Spinal cord (tissue), 10 donors: Measurements from ENCODE around the gene UBAC2. TPM values are rescaled to one million over a fixed set of nuclear protein-coding genes. Genes with fewer than 3 reads are reported as not detected.

Source experiments
- DNase-seq, 6 donors: peaks; one replicate each; pipeline versions ENCODE4 v3.0.0 to v3.0.0-alpha.2; 2013 to 2015; ENCODE audit warnings: low spot score in 6 of 6, low read depth in 4 of 6
- H3K27ac ChIP-seq: one replicate; pipeline ENCODE4 v1.5.1; 2013; ENCODE audit warnings: low read depth, low read length, control low read depth
- H3K27me3 ChIP-seq: one replicate; pipeline ENCODE4 v1.6.1; 2013; ENCODE audit warnings: low read length; ENCODE audit not compliant: control insufficient read depth, insufficient read depth
- H3K36me3 ChIP-seq: one replicate; pipeline ENCODE4 v1.6.1; 2013; ENCODE audit warnings: low read length; ENCODE audit not compliant: control insufficient read depth, insufficient read depth
- H3K4me1 ChIP-seq: one replicate; pipeline ENCODE4 v1.6.1; 2013; ENCODE audit warnings: low read length; ENCODE audit not compliant: control insufficient read depth, insufficient read depth
- H3K4me3 ChIP-seq: one replicate; pipeline ENCODE4 v1.5.1; 2013; ENCODE audit warnings: low read depth, low read length, control low read depth
- H3K9me3 ChIP-seq: one replicate; pipeline ENCODE4 v1.6.1; 2013; ENCODE audit warnings: low read length; ENCODE audit not compliant: control insufficient read depth, insufficient read depth
- WGBS: methylation state at CpG from one replicate; pipeline ENCODE4 v1.1.5; 2013; ENCODE audit warnings: missing lambda C conversion rate; ENCODE audit not compliant: insufficient coverage; 5-methylcytosine and 5-hydroxymethylcytosine counted together
- polyA plus RNA-seq, 2 donors: library from polyadenylated mRNA; unstranded; fragments of 120-200 nt; gene quantifications; one replicate each; pipeline ENCODE4 v1.2.1, GENCODE V29; 2013; ENCODE audit not compliant: insufficient read length in 2 of 2
- total RNA-seq, 2 donors: library from RNA; depleted of rRNA in 1 of 2; stranded (reverse); fragments of 120-200 nt in 1 of 2; fragments of >200 nt in 1 of 2; gene quantifications; one replicate each; pipeline versions ENCODE4 v1.2.3 to v1.2.4, GENCODE V29; 2013 to 2014
- donor health status: healthy.

Gene UBAC2
- total and polyA plus RNA-seq, 4 donors, result 37.9 to 60.3 (median 53.8) TPM

GRCh38 chr13:99161512-99161911 is 39.1 kb upstream of the UBAC2 start:
- Histone ChIP-seq H3K9me3 (no peaks in the 10 kb centered on the region), H3K4me3 (no peak overlapping the region), H3K4me1 (no peaks in the 10 kb centered on the region), H3K27ac (no peak overlapping the region), H3K36me3 (no peaks in the 10 kb centered on the region), H3K27me3 (no peaks in the 10 kb centered on the region)
- DNase-seq, result no peak
- 100% methylated on average over 1 of the region's 1 CpG for WGBS

DNA sequence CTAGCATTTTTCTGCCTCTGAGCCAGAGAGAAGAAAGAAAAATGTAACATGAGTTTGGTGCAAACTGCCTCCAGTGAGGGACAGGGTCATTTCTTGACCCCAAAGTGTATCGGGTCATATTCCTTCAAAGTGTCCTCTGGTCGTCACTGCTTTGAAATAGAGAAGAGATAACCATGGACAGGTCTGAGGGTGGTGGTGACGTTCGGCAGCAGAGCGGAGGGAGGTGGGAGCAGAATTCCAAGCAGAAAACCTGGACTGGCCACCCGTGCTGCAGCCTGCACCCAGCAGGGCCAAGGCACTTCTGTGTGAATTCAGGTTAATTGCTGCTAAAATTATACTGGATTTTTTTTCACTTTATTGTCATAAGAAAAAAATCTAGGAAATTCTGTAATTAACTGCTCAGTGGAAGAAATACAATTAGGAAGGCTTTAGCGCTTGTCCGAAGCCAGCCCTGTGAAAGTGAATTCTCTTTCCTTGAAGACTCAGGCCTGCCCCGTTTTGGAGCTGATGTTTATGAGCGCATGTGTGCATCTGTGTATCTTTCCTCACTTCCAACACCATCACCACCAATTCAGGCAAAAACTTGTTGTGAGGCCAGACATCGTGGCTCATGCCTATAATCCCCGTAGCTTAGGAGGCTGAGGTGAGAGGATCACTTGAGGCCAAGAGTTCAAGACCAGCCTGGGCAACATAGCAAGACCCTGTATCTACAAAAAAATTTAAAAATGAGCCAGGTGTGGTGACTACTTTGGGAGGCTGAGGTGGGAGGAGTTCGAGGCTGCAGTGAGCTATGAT is 37.9 kb upstream of the UBAC2 start:
- no peaks in the 10 kb centered on the region for H3K9me3 ChIP-seq
- no peaks in the 10 kb centered on the region for H3K4me1 ChIP-seq
- 84% methylated on average over 7 of the region's 13 CpGs for WGBS
- no peak for DNase-seq
- H3K36me3 ChIP-seq, result no peaks in the 10 kb centered on the region
- no peaks in the 10 kb centered on the region for H3K27me3 ChIP-seq
- H3K4me3 ChIP-seq, result no peak overlapping the region
- H3K27ac ChIP-seq, result no peak overlapping the region

- DNase-seq, result no peak
- H3K27ac ChIP-seq, result no peak overlapping the region
- H3K27me3 ChIP-seq, result no peaks in the 10 kb centered on the region
- H3K4me3 ChIP-seq, result no peak overlapping the region
- no peaks in the 10 kb centered on the region for H3K36me3 ChIP-seq
- no peaks in the 10 kb centered on the region for H3K9me3 ChIP-seq
- WGBS, result 70% methylated on average over 4 of the region's 5 CpGs
- no peaks in the 10 kb centered on the region for H3K4me1 ChIP-seq
Measured at GRCh38 chr13:99164226-99164625, 36.4 kb upstream of the UBAC2 start.

GRCh38 chr13:99165753-99166587 is 34.7 kb upstream of the UBAC2 start:
- 78% methylated on average over 3 of the region's 5 CpGs for WGBS
- H3K9me3 ChIP-seq, result no peaks in the 10 kb centered on the region
- no peaks in the 10 kb centered on the region for H3K36me3 ChIP-seq
- no peak overlapping the region for H3K4me3 ChIP-seq
- no peak for DNase-seq
- H3K4me1 ChIP-seq, result no peaks in the 10 kb centered on the region
- no peak overlapping the region for H3K27ac ChIP-seq
- no peaks in the 10 kb centered on the region for H3K27me3 ChIP-seq

- H3K36me3 ChIP-seq, result no peaks in the 10 kb centered on the region
- H3K27ac ChIP-seq, result no peak overlapping the region
- H3K4me3 ChIP-seq, result no peak overlapping the region
- no peak for DNase-seq
- peaks cover 3% of the 10 kb centered on the region for H3K27me3 ChIP-seq
- 92% methylated on average over 18 of the region's 18 CpGs for WGBS
- H3K9me3 ChIP-seq, result no peaks in the 10 kb centered on the region
- peaks cover 6% of the 10 kb centered on the region for H3K4me1 ChIP-seq
Measured at GRCh38 chr13:99172951-99173350, 27.7 kb upstream of the UBAC2 start.

- no peak for DNase-seq
- Histone ChIP-seq H3K36me3 (no peaks in the 10 kb centered on the region), H3K4me1 (peaks cover 6% of the 10 kb centered on the region), H3K27me3 (peaks cover 3% of the 10 kb centered on the region), H3K4me3 (no peak overlapping the region), H3K9me3 (no peaks in the 10 kb centered on the region), H3K27ac (no peak overlapping the region)
- WGBS, result 92% methylated on average over 3 of the region's 3 CpGs
Measured at GRCh38 chr13:99173606-99174005, 27.0 kb upstream of the UBAC2 start.

- H3K4me1 ChIP-seq, result peaks cover 6% of the 10 kb centered on the region
- H3K27me3 ChIP-seq, result peaks cover 3% of the 10 kb centered on the region
- H3K9me3 ChIP-seq, result no peaks in the 10 kb centered on the region
- no CpG with 5 or more reads among the region's 2 CpGs for WGBS
- H3K27ac ChIP-seq, result no peak overlapping the region
- DNase-seq, result no peak
- H3K4me3 ChIP-seq, result no peak overlapping the region
- H3K36me3 ChIP-seq, result no peaks in the 10 kb centered on the region
Measured at GRCh38 chr13:99174533-99175100, 26.0 kb upstream of the UBAC2 start.

- Histone ChIP-seq H3K27ac (no peak overlapping the region), H3K4me1 (peaks cover 6% of the 10 kb centered on the region), H3K9me3 (no peaks in the 10 kb centered on the region), H3K36me3 (no peaks in the 10 kb centered on the region), H3K27me3 (peaks cover 3% of the 10 kb centered on the region), H3K4me3 (no peak overlapping the region)
- WGBS, result 31% methylated on average over 22 of the region's 24 CpGs
- peak in 3 of 6 donors; percentile 20 to 75 (median 64) for DNase-seq
Measured at GRCh38 chr13:99176309-99177276, 24.1 kb upstream of the UBAC2 start.

DNA sequence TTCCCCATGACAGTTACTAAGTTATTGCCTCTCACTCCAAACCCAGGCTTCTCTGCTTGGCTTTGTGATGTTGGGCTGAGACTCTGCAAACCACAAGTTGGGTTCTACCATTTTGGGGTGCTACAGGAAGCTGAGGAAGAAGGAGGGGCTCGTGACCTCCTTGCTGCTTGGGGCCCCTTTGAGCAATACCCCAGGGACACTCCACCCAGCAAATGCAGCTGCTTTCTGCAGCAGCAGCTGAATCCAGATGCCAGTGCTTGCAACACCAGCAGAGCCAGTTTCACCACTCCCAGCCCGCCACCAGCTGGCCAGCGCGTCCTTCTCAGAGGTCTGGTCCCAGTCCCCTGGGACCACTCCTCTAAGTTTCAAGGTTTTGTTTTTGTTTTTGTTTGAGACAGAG is 22.0 kb upstream of the UBAC2 start:
- Histone ChIP-seq H3K4me1 (peaks cover 6% of the 10 kb centered on the region), H3K36me3 (no peaks in the 10 kb centered on the region), H3K4me3 (no peak overlapping the region), H3K27me3 (peaks cover 3% of the 10 kb centered on the region), H3K9me3 (peaks cover 2% of the 10 kb centered on the region), H3K27ac (no peak overlapping the region)
- no peak for DNase-seq
- WGBS, result 83% methylated on average over 1 of the region's 4 CpGs
